Measurements from ENCODE around the gene DOCK1. TPM values are rescaled to one million over a fixed set of nuclear protein-coding genes. Genes with fewer than 3 reads are reported as not detected.

The DOCK1 gene
- total RNA-seq, 1 experiment from 2014 or later, result 44.5 TPM

DNA sequence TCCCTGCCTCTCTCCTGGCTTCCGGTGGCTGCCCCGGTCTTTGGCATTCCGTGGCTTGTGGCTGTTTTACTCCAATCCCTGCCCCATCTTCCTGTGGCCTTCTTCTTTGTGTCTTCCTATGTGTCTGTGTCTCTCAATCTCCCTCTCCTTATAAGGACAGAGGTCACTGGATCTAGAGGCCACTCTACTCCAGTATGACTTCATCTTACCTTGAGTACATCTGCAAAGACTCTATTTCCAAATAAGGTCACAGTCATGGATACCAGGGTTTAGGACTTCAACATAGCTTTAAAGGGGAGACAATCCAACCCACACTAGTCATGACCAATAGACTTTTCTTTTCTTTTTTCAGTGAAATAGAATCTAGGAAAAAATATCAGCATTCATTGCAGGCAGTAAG lies 444.5 kb downstream of the DOCK1 start:
- Histone ChIP-seq H3K27me3 (ENCODE audit: control insufficient read depth, insufficient read depth, low read length) (no peaks in the 10 kb centered on the region), H3K4me3 (ENCODE audit: insufficient read depth, low read depth, low read length) (no peak overlapping the region), H3K36me3 (replicated peaks; ENCODE audit: control insufficient read depth, insufficient read depth, low read length) (no peaks in the 10 kb centered on the region)
- DNase-seq, result no peak

DNA sequence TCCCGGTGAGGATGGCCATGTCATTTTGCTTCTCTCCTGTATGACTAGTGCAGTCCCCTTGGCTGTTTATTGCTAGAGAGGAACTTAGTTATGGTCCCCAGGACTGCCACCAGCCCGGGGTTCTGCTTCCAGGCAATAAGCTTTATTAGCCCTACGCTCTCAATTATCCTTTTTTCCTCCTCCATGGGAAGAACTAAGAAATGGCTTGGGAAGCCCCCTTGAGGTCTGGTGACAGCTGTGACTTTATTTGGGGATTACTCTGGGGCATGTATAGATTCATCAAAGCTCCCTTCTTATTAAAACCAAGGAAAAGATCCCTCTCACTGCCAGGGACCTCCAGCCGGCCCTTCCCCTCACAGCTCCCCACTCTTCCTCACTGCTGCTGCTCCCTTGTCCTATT lies 446.3 kb downstream of the DOCK1 start:
- Histone ChIP-seq H3K4me3 (ENCODE audit: insufficient read depth, low read depth, low read length) (no peak overlapping the region), H3K36me3 (replicated peaks; ENCODE audit: control insufficient read depth, insufficient read depth, low read length) (no peaks in the 10 kb centered on the region), H3K27me3 (ENCODE audit: control insufficient read depth, insufficient read depth, low read length) (no peaks in the 10 kb centered on the region)
- no peak for DNase-seq

DNA sequence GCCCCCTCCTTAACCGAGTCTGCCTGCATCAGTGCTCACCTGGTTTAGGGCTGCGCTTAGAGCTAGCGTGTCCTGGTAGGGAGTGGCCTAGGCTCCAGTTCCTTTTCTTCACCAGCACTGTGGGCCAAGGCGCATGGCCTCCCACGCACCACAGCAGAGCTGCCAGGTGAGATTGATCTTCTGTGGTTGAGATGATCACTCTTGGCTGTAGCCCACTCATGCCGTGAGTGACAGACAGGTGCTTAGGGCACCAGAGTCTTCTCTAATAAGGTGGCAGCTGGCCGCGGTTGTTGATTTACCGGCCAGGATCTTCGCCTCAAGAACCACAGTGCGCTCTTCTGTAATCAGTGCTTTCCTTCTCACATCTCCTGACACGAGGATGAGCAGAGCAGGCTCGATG lies 448.3 kb downstream of the DOCK1 start:
- DNase-seq, result no peak
- Histone ChIP-seq H3K27me3 (ENCODE audit: control insufficient read depth, insufficient read depth, low read length) (no peaks in the 10 kb centered on the region), H3K36me3 (replicated peaks; ENCODE audit: control insufficient read depth, insufficient read depth, low read length) (no peaks in the 10 kb centered on the region), H3K4me3 (ENCODE audit: insufficient read depth, low read depth, low read length) (no peak overlapping the region)

DNA sequence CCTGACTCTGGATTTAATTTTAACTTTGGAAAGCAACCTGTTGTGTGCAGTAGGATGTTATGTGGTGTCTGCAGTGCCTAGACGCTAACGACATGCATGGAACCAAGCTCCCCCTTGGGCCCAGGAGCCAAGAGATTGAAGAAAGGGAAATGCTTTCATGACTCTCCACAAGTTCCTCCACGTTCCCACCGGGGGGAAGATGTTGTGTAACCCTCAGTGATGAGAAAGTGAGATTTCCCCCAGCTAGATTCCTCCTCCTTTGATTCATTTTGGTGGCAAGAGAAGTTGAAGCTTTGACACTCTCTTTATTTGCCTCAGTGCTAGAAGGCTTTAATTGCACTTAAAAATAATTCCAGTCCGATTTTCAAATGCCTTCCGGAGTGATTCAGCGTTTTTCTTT lies 449.0 kb downstream of the DOCK1 start:
- H3K36me3 ChIP-seq (replicated peaks; ENCODE audit: control insufficient read depth, insufficient read depth, low read length), result no peaks in the 10 kb centered on the region
- no peaks in the 10 kb centered on the region for H3K27me3 ChIP-seq (ENCODE audit: control insufficient read depth, insufficient read depth, low read length)
- no peak overlapping the region for H3K4me3 ChIP-seq (ENCODE audit: insufficient read depth, low read depth, low read length)
- no peak for DNase-seq

DNA sequence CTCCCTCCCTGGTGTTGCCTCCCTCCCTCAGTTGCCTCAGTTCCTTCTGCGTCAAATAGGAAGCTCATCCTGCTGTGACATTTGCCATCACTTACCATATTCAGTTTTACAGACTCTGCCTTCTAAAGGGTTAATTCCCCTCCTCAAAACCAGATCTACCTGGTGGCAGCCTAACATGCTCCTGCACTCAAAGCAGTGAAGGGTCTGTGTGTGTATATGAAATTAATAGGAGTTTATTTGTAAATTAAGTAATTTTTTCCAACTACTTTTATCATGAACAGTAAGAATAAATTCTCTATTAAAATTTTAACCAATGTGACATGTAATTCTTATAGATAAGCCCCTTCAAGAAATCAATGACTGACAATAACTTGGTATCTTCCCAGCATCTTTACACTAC lies 449.8 kb downstream of the DOCK1 start:
- no peaks in the 10 kb centered on the region for H3K27me3 ChIP-seq (ENCODE audit: control insufficient read depth, insufficient read depth, low read length)
- no peak overlapping the region for H3K4me3 ChIP-seq (ENCODE audit: insufficient read depth, low read depth, low read length)
- DNase-seq, result no peak
- H3K36me3 ChIP-seq (replicated peaks; ENCODE audit: control insufficient read depth, insufficient read depth, low read length), result no peaks in the 10 kb centered on the region

DNA sequence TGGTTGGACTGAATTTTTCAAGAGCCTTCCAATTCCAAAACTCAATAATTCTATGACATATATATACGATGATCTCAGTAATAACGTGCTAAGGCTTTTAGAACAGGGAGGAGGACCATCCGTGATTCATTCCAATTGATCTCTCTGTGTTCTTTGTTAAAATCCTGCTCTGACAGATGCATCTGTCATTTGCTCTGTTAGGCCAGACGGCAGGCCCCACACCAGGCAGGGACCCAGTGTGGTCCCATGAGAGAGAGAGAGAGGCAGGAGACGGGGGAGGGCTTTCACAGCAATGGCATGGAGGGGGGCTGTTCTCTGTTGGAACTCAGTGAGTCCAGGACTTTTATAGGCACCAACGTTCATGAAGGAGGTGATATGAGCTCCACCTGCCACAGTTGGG lies 451.1 kb downstream of the DOCK1 start:
- Histone ChIP-seq H3K36me3 (replicated peaks; ENCODE audit: control insufficient read depth, insufficient read depth, low read length) (no peaks in the 10 kb centered on the region), H3K4me3 (ENCODE audit: insufficient read depth, low read depth, low read length) (no peak overlapping the region), H3K27me3 (ENCODE audit: control insufficient read depth, insufficient read depth, low read length) (no peaks in the 10 kb centered on the region)
- DNase-seq, result no peak

DNA sequence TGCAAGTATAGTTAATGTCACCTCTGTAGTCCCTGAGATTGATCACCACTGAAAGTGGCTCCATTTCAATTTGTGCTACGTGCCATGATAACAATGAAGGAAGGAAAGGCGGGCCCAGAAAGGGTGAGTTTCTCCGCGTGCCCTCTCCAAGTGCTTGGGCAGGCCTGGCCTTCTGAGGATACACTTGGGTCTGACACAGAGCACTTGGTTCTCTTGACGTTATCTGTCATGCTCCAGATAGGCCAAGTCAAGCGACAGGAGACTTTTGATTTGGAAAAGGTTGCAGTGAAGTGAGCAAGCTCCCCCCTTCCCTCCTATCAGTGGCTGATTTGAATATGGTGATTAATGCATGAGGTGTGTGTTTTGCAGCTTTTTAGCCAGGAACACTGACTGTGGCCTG lies 452.0 kb downstream of the DOCK1 start:
- no peaks in the 10 kb centered on the region for H3K27me3 ChIP-seq (ENCODE audit: control insufficient read depth, insufficient read depth, low read length)
- no peaks in the 10 kb centered on the region for H3K36me3 ChIP-seq (replicated peaks; ENCODE audit: control insufficient read depth, insufficient read depth, low read length)
- H3K4me3 ChIP-seq (ENCODE audit: insufficient read depth, low read depth, low read length), result no peak overlapping the region
- DNase-seq, result no peak

DNA sequence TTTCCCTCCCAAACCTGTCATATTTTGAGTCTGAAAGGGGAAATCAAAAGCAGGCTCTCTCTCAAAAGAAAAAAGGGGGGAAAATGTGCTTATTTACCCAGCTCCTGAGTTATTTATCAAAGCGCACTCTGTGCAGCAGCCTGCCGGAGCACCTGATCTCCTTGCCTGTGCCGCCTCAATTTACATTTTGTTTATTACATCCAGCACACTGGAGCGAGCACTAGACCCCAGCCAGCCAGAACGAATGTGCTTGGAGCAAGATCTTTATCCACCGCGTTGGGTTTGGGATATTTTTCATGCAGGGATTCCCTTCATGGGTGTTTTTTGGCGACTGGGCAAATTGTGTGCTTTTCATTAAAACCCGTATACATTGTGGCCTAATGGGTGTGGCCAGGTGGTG lies 453.1 kb downstream of the DOCK1 start:
- Histone ChIP-seq H3K4me3 (ENCODE audit: insufficient read depth, low read depth, low read length) (no peak overlapping the region), H3K36me3 (replicated peaks; ENCODE audit: control insufficient read depth, insufficient read depth, low read length) (peaks cover 1% of the 10 kb centered on the region), H3K27me3 (ENCODE audit: control insufficient read depth, insufficient read depth, low read length) (no peaks in the 10 kb centered on the region)
- no peak for DNase-seq

DNA sequence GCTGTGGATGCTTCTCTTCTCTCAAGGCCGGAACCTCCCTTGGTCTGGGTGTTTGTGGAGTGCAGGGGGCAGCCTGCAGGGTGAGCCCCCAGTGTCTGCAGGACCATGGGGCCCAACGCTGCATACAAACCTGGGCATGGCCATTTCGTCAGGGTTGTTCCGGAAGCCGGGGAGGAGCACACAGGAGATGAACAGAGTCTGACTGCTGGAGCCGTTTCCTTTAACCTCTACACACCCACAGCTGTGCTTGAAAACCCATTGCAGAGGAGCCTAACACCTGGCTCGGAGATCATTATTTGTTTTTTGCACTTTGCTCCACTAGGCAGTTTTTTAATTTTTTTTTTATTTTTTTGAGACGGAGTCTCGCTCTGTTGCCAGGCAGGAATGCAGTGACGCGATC lies 458.8 kb downstream of the DOCK1 start:
- Histone ChIP-seq H3K4me3 (ENCODE audit: insufficient read depth, low read depth, low read length) (no peak overlapping the region), H3K36me3 (replicated peaks; ENCODE audit: control insufficient read depth, insufficient read depth, low read length) (peaks cover 1% of the 10 kb centered on the region), H3K27me3 (ENCODE audit: control insufficient read depth, insufficient read depth, low read length) (no peaks in the 10 kb centered on the region)
- DNase-seq, result no peak

DNA sequence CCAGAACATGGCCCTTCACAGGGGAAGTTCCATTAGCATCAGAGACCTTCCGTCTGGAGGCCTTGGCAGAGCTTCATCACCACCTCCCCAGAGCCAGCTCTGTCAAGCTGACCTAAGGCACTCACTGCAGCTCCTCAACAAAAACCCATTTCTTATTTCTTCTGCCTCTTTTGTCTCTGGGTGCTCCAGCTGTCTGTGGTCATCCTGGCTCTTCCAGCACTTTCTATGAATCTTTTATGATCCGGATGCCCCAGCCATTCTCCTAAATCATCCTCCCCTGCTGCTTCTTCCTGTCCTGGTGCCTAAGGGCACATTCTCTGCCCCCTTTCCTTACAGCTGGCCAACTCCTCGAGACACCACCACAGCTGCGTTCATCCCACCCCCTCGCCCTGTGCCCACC lies 462.9 kb downstream of the DOCK1 start:
- no peak for DNase-seq
- H3K4me3 ChIP-seq (ENCODE audit: insufficient read depth, low read depth, low read length), result no peak overlapping the region
- no peaks in the 10 kb centered on the region for H3K36me3 ChIP-seq (replicated peaks; ENCODE audit: control insufficient read depth, insufficient read depth, low read length)
- H3K27me3 ChIP-seq (ENCODE audit: control insufficient read depth, insufficient read depth, low read length), result no peaks in the 10 kb centered on the region

DNA sequence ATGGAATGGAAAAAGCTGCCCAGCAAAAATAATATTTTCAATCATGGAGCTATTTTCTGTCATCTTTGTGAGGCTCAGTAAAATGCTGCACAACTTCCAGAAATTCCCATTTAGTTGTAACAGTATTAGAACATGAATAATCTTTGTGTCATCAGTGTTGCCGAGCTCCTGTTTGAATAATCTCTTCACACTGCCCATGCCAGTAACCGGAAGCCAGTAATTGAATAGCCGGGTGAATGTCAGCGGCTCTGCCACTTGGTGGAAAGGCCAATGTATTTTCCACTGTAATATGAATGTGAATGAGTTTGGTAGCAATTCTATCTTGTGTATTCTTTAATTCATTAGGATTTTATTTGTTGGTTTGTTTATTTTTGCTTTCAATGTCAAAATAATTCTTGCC lies 463.7 kb downstream of the DOCK1 start:
- no peaks in the 10 kb centered on the region for H3K27me3 ChIP-seq (ENCODE audit: control insufficient read depth, insufficient read depth, low read length)
- DNase-seq, result no peak

DNA sequence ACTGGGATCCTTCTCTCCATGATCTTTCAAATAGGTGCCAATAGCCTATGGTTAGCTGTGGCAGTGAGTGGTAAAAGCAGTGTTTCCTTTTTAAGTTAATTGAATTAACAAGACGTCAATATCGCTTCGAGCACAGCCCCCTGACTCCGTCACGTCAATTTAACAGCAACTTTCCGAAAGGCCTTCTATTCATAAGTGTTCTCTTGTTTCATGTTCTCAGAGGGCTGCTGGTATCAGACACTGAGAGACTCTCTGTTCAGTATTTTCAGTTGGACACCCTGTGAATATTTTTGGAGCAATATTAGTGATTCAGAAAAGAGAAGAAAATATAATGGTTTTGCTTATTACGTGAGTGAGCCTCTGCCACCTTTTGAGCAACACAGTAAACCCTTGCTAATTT lies 465.4 kb downstream of the DOCK1 start:
- Histone ChIP-seq H3K4me3 (ENCODE audit: insufficient read depth, low read depth, low read length) (no peak overlapping the region), H3K36me3 (replicated peaks; ENCODE audit: control insufficient read depth, insufficient read depth, low read length) (no peaks in the 10 kb centered on the region), H3K27me3 (ENCODE audit: control insufficient read depth, insufficient read depth, low read length) (no peaks in the 10 kb centered on the region)
- no peak for DNase-seq

More for the DNA sequence above, 463.7 kb downstream of the DOCK1 start:
- no peaks in the 10 kb centered on the region for H3K36me3 ChIP-seq (replicated peaks; ENCODE audit: control insufficient read depth, insufficient read depth, low read length)
- H3K4me3 ChIP-seq (ENCODE audit: insufficient read depth, low read depth, low read length), result no peak overlapping the region

DNA sequence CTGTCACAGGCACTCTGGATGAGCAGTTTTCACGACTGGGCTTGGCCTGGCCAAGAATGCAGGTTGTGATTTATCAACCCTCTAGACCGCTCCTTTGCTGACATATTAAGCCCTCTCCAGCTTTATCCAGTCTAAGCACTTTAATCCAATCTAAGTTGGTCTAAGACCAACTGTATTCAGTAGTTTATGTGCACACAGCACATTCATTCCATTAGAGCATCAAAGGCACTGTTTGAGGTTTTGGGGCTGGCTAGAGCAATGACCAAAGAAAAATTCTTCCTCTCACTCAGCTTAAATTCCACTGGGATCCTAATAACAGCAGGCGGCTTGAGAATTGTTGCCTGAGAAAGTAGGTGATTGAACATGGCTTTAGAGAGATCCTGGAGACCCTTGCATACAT lies 467.1 kb downstream of the DOCK1 start:
- no peaks in the 10 kb centered on the region for H3K36me3 ChIP-seq (replicated peaks; ENCODE audit: control insufficient read depth, insufficient read depth, low read length)
- H3K27me3 ChIP-seq (ENCODE audit: control insufficient read depth, insufficient read depth, low read length), result no peaks in the 10 kb centered on the region
- DNase-seq, result no peak
- H3K4me3 ChIP-seq (ENCODE audit: insufficient read depth, low read depth, low read length), result no peak overlapping the region

DNA sequence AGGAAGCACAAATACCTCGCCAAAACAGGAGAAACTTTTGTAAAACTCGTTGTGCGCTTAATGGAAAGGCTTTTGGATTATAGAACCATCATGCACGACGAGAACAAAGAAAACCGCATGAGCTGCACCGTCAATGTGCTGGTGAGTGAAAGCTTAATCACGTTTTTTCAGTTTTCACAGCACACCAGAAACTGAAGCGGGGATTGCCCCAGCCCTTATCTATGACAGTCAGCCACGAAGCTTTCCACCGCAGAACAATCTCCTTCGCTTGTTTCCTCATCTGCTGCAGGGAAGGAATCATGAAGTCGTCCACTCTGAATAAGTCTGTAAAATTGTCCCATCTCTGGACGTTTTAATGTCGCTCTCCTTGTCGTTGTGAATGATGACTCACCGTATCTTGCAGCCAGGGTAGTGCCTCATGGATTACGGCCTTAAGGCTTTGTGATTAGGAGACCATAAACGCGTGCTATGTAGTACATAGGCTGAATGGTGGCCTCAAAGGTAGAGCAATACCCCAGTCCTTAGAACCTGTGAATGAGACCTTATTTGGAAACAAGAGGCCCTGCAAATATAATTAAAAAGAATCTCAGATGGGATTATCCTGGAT lies 468.9 kb downstream of the DOCK1 start:
- no peak overlapping the region for H3K4me3 ChIP-seq (ENCODE audit: insufficient read depth, low read depth, low read length)
- no peaks in the 10 kb centered on the region for H3K36me3 ChIP-seq (replicated peaks; ENCODE audit: control insufficient read depth, insufficient read depth, low read length)
- no peak for DNase-seq
- H3K27me3 ChIP-seq (ENCODE audit: control insufficient read depth, insufficient read depth, low read length), result no peaks in the 10 kb centered on the region

DNA sequence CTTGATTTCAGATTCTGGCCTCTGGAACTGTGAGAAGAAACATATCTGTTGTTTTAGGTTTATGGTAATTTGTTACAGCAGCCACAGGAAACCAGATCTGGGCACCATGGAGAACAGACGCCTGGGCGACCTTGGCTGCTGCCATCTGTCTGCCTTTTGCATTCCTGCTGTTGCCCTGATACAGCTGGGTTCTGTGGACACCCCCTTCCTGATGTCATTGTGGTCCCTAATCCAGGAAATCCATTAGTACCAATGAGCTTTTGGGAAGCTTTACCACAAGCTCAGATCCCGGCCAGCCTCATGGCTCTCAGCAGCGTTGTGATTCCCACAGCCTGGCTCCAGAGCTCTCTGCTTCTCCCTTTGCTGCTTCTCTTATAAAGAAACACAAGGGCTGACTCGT lies 469.7 kb downstream of the DOCK1 start:
- H3K36me3 ChIP-seq (replicated peaks; ENCODE audit: control insufficient read depth, insufficient read depth, low read length), result no peaks in the 10 kb centered on the region

DNA sequence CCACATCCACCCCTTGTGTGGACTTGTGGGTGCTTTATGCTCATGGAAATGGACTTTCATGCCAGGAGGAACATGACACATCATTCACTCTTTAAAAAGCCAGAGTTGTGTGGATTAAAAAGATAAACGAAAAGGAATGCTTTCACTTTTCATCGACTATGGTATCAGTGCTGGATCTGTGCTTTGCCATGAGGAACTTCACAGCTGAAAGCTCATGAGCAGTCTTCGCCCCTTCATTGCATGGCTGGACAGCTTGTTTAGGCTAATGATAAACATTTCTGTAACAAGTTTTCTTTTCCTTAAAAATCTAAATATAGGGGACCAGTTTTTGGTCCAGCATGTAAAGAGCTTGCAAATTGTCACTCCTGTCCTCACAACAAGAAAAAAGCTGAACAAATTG lies 470.2 kb downstream of the DOCK1 start:
- no peak overlapping the region for H3K4me3 ChIP-seq (ENCODE audit: insufficient read depth, low read depth, low read length)
- DNase-seq, result no peak
- H3K27me3 ChIP-seq (ENCODE audit: control insufficient read depth, insufficient read depth, low read length), result no peaks in the 10 kb centered on the region
- H3K36me3 ChIP-seq (replicated peaks; ENCODE audit: control insufficient read depth, insufficient read depth, low read length), result no peaks in the 10 kb centered on the region

More for the DNA sequence above, 469.7 kb downstream of the DOCK1 start:
- no peak for DNase-seq
- Histone ChIP-seq H3K4me3 (ENCODE audit: insufficient read depth, low read depth, low read length) (no peak overlapping the region), H3K27me3 (ENCODE audit: control insufficient read depth, insufficient read depth, low read length) (no peaks in the 10 kb centered on the region)

All from H7 (cell line).